Tibial artery (tissue), 4 donors: ENCODE data around the gene CFAP53.
A peak's percentile ranks its signal among the peaks of the same experiment; 100 is the strongest.
"Not testable (repeated sequence)": the region's sequence is repeated elsewhere in the genome, so short reads cannot be mapped to it uniquely, and the experiment has no call there.

Experiments
- DNase-seq, 2 donors: peaks; one replicate each; pipeline ENCODE4 v3.0.0-alpha.2; 2019
- H3K27ac ChIP-seq, 2 donors: fragments of 200-600 bp; sonication (generic) in 1 of 2; 1 replicate in 1 of 2; 2 replicates in 1 of 2; pipeline ENCODE4 v1.5.1; 2018 to 2019; ENCODE audit warnings: mild to moderate bottlenecking in 1 of 2
- H3K27me3 ChIP-seq, 2 donors: fragments of 200-600 bp; sonication (generic) in 1 of 2; one replicate each; pipeline versions ENCODE4 v1.5.1 to v1.6.0; 2016 to 2019
- H3K36me3 ChIP-seq, 3 donors: fragments of 200-600 bp; sonication (generic) in 2 of 3; one replicate each; pipeline ENCODE4 v1.5.1; 2016 to 2019; ENCODE audit warnings: mild to moderate bottlenecking in 2 of 3
- H3K4me1 ChIP-seq, 4 donors: fragments of 200-600 bp; sonication (generic) in 2 of 4; 1 replicate in 3 of 4; 2 replicates in 1 of 4; pipeline ENCODE4 v1.5.1; 2016 to 2019
- H3K4me3 ChIP-seq, 2 donors: fragments of 200-600 bp; sonication (generic) in 1 of 2; 1 replicate in 1 of 2; 2 replicates in 1 of 2; pipeline ENCODE4 v1.5.1; 2018 to 2019; ENCODE audit warnings: mild to moderate bottlenecking in 2 of 2
- H3K9me3 ChIP-seq, 3 donors: fragments of 200-600 bp; sonication (generic) in 1 of 3; one replicate each; pipeline ENCODE4 v1.5.1; 2016 to 2019
- intact Hi-C: fragments of 100-400 bp; cut with DNase I; formaldehyde crosslinking; loops from one replicate; pipeline ENCODE4 v1.15.0; 2023; ENCODE audit warnings: low total_unique reads
- TF ChIP-seq, protein P1 (sequence below), 2 experiments: fragments of 200-600 bp in 1 of 2; fragments of 450-650 bp in 1 of 2; IDR thresholded peaks; one replicate each; pipeline ENCODE4 v1.5.1; 2017 to 2019; ENCODE audit warnings: antibody characterized with exemption in 2 of 2, mild to moderate bottlenecking in 1 of 2, moderate library complexity in 1 of 2

The CFAP53 gene

DNA sequence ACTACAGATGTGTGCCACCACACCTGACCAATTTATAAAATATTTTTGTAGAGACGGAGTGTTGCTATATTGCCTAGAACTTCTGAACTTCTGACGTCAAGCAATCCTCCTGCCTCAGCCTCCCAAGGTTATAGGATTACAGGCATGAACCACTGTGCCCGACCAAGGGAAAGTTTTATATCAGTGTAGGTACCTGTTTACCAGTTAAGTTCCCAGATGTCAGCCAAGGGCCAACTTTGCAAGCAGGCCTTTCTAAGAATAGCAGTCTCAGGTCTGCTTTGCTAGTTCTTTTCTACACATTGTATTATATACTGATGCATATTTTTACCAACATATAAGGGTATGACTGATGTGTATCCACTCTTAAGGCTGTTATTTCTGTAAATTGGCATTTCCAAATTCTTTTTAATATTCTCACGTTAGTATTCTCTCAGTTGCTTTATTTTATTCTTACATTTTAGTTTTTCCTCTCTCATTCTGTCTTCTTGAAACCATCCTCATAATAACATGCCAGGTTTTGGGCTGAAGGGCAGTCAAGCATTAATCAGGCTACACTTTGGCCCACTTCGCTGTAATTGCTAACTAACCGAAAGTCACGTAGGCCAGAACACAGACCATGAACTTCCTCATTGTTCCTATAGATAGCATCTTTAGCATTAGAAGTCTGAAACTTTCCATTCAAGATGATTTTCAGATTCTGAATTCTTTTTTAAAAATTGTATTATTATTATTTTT is 46.2 kb upstream of the CFAP53 start:
- H3K4me3 ChIP-seq = no peak overlapping the region
- TF ChIP-seq, protein P1, sequence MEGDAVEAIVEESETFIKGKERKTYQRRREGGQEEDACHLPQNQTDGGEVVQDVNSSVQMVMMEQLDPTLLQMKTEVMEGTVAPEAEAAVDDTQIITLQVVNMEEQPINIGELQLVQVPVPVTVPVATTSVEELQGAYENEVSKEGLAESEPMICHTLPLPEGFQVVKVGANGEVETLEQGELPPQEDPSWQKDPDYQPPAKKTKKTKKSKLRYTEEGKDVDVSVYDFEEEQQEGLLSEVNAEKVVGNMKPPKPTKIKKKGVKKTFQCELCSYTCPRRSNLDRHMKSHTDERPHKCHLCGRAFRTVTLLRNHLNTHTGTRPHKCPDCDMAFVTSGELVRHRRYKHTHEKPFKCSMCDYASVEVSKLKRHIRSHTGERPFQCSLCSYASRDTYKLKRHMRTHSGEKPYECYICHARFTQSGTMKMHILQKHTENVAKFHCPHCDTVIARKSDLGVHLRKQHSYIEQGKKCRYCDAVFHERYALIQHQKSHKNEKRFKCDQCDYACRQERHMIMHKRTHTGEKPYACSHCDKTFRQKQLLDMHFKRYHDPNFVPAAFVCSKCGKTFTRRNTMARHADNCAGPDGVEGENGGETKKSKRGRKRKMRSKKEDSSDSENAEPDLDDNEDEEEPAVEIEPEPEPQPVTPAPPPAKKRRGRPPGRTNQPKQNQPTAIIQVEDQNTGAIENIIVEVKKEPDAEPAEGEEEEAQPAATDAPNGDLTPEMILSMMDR (IDR thresholded peaks at IDR 0.05) = no peak
- peaks cover 0 to 4% (median 2%) of the 10 kb centered on the region in 4 donors for H3K4me1 ChIP-seq
- intact Hi-C loops = no loop called here
- H3K27ac ChIP-seq = no peak overlapping the region
- H3K27me3 ChIP-seq = peaks cover 0 to 6% of the 10 kb centered on the region in 2 donors
- no peaks in the 10 kb centered on the region for H3K9me3 ChIP-seq
- DNase-seq = no peak
- no peaks in the 10 kb centered on the region for H3K36me3 ChIP-seq

DNA sequence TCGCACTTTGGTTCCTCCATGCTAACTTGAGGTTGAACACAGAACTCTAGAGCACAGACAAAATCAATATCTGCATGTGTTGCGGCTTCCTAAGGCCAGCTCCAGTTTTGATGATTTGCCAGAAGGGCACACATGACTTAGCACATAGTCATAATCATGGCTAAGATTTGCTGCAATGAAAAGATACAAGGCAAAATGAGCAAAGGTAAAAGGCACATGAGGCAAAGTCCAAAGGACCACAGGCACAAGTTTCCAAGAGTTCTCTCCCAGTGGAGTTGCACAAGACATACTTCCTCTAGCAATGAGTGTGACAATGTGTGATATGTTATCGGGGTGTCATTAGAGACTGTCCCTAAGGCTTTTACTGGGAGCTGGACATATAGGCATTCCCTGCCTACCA is 45.4 kb upstream of the CFAP53 start:
- H3K4me3 ChIP-seq = no peak overlapping the region
- peaks cover 0 to 6% of the 10 kb centered on the region in 2 donors for H3K27me3 ChIP-seq
- H3K9me3 ChIP-seq = no peaks in the 10 kb centered on the region
- intact Hi-C loops = no loop called here
- H3K4me1 ChIP-seq = peaks cover 0 to 10% (median 2%) of the 10 kb centered on the region in 4 donors
- TF ChIP-seq, protein P1 (IDR thresholded peaks at IDR 0.05) = no peak
- DNase-seq = no peak
- H3K36me3 ChIP-seq = no peaks in the 10 kb centered on the region
- H3K27ac ChIP-seq = no peak overlapping the region

DNA sequence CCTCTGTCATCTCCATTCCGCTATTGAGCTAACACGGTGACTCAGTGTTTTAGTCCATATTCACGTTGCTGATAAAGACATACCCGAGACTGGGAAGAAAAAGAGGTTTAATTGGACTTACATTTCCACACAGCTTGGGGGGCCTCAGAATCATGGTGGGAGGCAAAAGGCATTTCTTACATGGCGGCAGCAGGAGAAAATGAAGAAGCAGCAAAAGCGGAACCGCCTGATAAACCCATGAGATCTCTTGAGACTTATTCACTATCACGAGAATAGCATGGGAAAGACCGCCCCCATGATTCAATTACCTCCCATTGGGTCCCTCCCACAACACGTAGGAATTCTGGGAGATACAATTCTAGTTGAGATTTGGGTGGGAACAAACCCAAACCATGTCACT is 43.8 kb upstream of the CFAP53 start:
- TF ChIP-seq, protein P1 (IDR thresholded peaks at IDR 0.05) = no peak
- Histone ChIP-seq H3K27me3 (peaks cover 0 to 3% of the 10 kb centered on the region in 2 donors), H3K27ac (no peak overlapping the region), H3K9me3 (no peaks in the 10 kb centered on the region), H3K4me3 (no peak overlapping the region), H3K4me1 (peaks cover 0 to 10% (median 2%) of the 10 kb centered on the region in 4 donors), H3K36me3 (no peaks in the 10 kb centered on the region)
- intact Hi-C loops = no loop called here
- DNase-seq = no peak

DNA sequence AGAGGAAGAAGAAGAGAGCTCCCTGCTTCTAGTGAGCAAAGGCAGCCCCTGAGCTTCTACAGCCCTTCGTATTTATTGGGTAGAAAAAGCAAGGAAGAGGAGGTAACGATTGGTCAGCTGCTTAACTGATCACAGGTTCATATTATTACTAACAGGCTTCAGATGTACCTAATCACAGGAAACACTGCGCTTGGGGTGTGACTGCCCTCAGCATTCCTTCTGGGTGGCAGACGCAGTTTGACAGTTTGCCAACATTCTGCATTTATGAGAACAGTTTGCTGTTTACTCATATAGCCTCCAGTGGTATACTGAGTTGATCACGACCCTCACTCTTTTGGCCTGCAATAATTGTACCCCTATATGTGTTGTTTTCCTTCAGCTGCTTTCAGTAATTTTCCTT is 42.6 kb upstream of the CFAP53 start:
- intact Hi-C loops = not testable (repeated sequence)

DNA sequence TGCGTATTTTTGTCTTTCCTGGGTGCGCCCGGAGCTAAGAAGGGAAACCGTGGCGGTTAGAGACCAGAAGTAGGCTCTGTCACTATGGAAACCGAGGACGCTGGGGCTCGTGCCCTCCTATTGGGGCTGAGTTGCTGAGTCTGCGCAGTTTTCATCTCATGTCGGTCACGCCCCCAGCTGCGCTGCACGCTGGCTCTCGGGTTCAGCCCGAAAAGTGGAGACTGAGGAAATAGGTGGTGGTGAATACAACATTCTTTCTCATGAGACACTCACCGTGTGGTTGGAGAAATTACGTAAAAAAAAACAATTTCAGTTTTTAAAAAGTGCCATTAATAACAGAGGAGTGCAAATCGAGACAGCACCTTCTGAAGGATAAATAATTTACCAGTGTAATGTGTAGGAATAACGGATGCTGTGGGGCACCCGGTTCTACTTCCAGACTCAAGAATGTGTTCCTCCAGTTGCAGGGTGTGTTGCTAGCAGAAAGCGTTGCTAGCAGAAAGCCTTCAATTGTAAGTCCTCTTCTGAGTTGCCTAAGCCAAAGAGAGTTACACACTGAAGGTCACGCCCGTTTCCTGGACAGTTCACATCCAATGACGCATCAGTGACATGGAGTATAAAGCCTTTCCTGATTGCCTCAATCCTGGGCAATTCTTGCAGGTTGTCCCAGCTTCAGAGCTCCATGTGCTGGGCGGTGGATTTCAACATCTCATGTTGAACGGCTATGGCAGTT is 41.6 kb upstream of the CFAP53 start:
- Histone ChIP-seq H3K4me3 (peak overlapping the region; percentile 42 to 54), H3K9me3 (no peaks in the 10 kb centered on the region), H3K4me1 (peaks cover 0 to 10% (median 2%) of the 10 kb centered on the region in 4 donors), H3K27me3 (peaks cover 0 to 6% of the 10 kb centered on the region in 2 donors), H3K27ac (no peak overlapping the region), H3K36me3 (no peaks in the 10 kb centered on the region)
- TF ChIP-seq, protein P1 (IDR thresholded peaks at IDR 0.05) = no peak
- intact Hi-C loops = no loop called here
- peak; percentile 86 to 89 for DNase-seq

More for the DNA sequence above, 42.6 kb upstream of the CFAP53 start:
- H3K27ac ChIP-seq, DNase-seq, H3K36me3 ChIP-seq, H3K9me3 ChIP-seq, H3K27me3 ChIP-seq, H3K4me3 ChIP-seq: not testable (repeated sequence)
- H3K4me1 ChIP-seq = peaks cover 0 to 10% (median 2%) of the 10 kb centered on the region in 4 donors

DNA sequence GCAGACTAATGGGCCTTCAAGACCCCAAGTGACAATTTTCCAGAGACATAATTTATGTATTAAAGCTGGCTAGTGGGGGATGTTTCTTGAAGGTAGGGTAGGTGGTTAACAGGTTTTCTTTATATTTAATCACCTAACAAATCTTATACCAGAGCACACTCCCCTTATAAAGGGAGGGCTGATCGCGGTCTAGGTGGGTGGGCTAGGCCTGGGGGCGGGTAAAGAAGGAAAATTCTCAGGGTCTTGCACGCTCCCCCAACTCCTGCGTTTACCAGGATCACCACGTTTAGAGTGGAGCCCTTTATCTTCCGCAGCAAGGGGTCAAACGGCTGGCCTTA is 41.1 kb upstream of the CFAP53 start:
- TF ChIP-seq, protein P1 (IDR thresholded peaks at IDR 0.05) = no peak
- Histone ChIP-seq H3K4me3 (peak overlapping the region; percentile 42 to 54), H3K9me3 (no peaks in the 10 kb centered on the region), H3K4me1 (peaks cover 0 to 10% (median 2%) of the 10 kb centered on the region in 4 donors), H3K27ac (no peak overlapping the region), H3K36me3 (no peaks in the 10 kb centered on the region), H3K27me3 (peaks cover 0 to 10% of the 10 kb centered on the region in 2 donors)
- intact Hi-C loops = no loop called here
- no peak for DNase-seq
